HepG2 (cell line): ENCODE results near the gene ATG3. TPM values are rescaled to one million over a fixed set of nuclear protein-coding genes. Genes with fewer than 3 reads are reported as not detected.
"Not testable (repeated sequence)": the region's sequence is repeated elsewhere in the genome, so short reads cannot be mapped to it uniquely, and the experiment has no call there.

Experiments used
- ATAC-seq: fragments of 200-7000 bp; cut with Tn5 transposase; 3 replicates; pipeline ENCODE4 v1.9.1; 2020; ENCODE audit warnings: mild to moderate bottlenecking, moderate library complexity
- BruUV-seq: library from RNA; stranded (reverse); fragments of 400-500 nt; replicated peaks from 2 replicates; lab custom pipeline; 2021; lab: Mats Ljungman, UMichigan
- CTCF ChIA-PET: fragments of 300-600 bp; formaldehyde crosslinking; extraction: SDS; loops from one replicate; lab custom pipeline; 2021; ENCODE audit warnings: low total read pairs, inconsistent platforms, low intra/inter-chr PET ratio; lab: Yijun Ruan, JAX
- POLR2A ChIA-PET: fragments of 350-600 bp; sonication (Branson Sonifier 250); formaldehyde crosslinking; loops from one replicate; lab custom pipeline; 2020; ENCODE audit warnings: antibody characterized with exemption, inconsistent platforms; lab: Yijun Ruan, JAX
- DNase-seq: peaks from one replicate; pipeline ENCODE4 v3.0.0-alpha.2; 2015; ENCODE audit warnings: low spot score
- FAIRE-seq: peaks from 3 replicates; lab custom pipeline; 2011; peaks lifted over from hg19 to GRCh38; lab: Jason Lieb, UNC
- H2AFZ ChIP-seq: one replicate; pipeline ENCODE4 v1.6.1; 2011; ENCODE audit warnings: low read length, inconsistent platforms
- H3K27ac ChIP-seq: fragments of 300-600 bp; 3 replicates; pipeline ENCODE4 v1.8.0; 2011; ENCODE audit warnings: mixed run types, mild to moderate bottlenecking, mixed read lengths, low read length, inconsistent platforms; ENCODE audit not compliant: insufficient read depth; ENCODE audit errors: extremely low read length
- H3K27me3 ChIP-seq, 2 experiments: fragments of 200-600 bp in 1 of 2; 2 replicates in 1 of 2; 3 replicates in 1 of 2; pipeline versions ENCODE4 v1.6.0 to v1.8.0; 2011; ENCODE audit warnings: low read length in 2 of 2, mild to moderate bottlenecking in 2 of 2, moderate library complexity in 2 of 2, inconsistent platforms in 1 of 2; ENCODE audit not compliant: insufficient read depth in 2 of 2, control insufficient read depth in 1 of 2
- H3K36me3 ChIP-seq, 2 experiments: fragments of 200-600 bp in 1 of 2; replicated peaks in 1 of 2; 2 replicates in 1 of 2; 3 replicates in 1 of 2; pipeline versions ENCODE4 v1.5.1 to v1.8.0; 2011; ENCODE audit warnings: low read length in 2 of 2, inconsistent platforms in 1 of 2; ENCODE audit not compliant: insufficient read depth in 2 of 2, control insufficient read depth in 1 of 2
- H3K4me1 ChIP-seq: 2 replicates; pipeline ENCODE4 v1.5.1; 2012; ENCODE audit warnings: low read length, inconsistent platforms; ENCODE audit not compliant: insufficient read depth
- H3K4me2 ChIP-seq: 2 replicates; pipeline ENCODE4 v1.6.0; 2011; ENCODE audit warnings: low read depth, low read length, inconsistent platforms
- H3K4me3 ChIP-seq, 3 experiments: fragments of 200-600 bp in 1 of 3; sonication (generic), shearing (Covaris generic) in 1 of 3; replicated peaks in 1 of 3; 2 replicates each; pipeline ENCODE4 v1.5.1; 2011 to 2016; ENCODE audit warnings: low read length in 3 of 3, inconsistent platforms in 2 of 3, low read depth in 2 of 3, mild to moderate bottlenecking in 2 of 3, control low read depth in 1 of 3, mixed read lengths in 1 of 3; ENCODE audit not compliant: insufficient read depth in 1 of 3
- H3K79me2 ChIP-seq: one replicate; pipeline ENCODE4 v1.6.1; 2011; ENCODE audit warnings: low read length, inconsistent platforms; ENCODE audit not compliant: insufficient read depth
- H3K9ac ChIP-seq: 2 replicates; pipeline ENCODE4 v1.6.0; 2011; ENCODE audit warnings: mild to moderate bottlenecking, low read depth, low read length, inconsistent platforms; ENCODE audit not compliant: insufficient read depth
- H3K9me3 ChIP-seq: 2 replicates; pipeline ENCODE4 v1.5.1; 2012; ENCODE audit warnings: mild to moderate bottlenecking, low read length
- H4K20me1 ChIP-seq: 2 replicates; pipeline ENCODE4 v1.6.0; 2011; ENCODE audit warnings: inconsistent platforms, mild to moderate bottlenecking, low read length, moderate library complexity; ENCODE audit not compliant: insufficient read depth
- HDAC6 ChIP-seq: fragments of 200-600 bp; sonication (generic); IDR thresholded peaks from 2 replicates; pipeline ENCODE4 v1.7.0; 2017; ENCODE audit warnings: mild to moderate bottlenecking, antibody characterized with exemption, low read length, low read depth
- MEIS1 ChIP-seq: sonication (generic); formaldehyde crosslinking; IDR thresholded peaks from 2 replicates; pipeline ENCODE4 v1.9.0; 2021; ENCODE audit warnings: mild to moderate bottlenecking, missing genetic modification reagents, moderate library complexity, borderline replicate concordance
- MLXIP ChIP-seq: sonication (generic); formaldehyde crosslinking; IDR thresholded peaks from 2 replicates; pipeline ENCODE4 v1.9.0; 2021; ENCODE audit warnings: missing genetic modification reagents, borderline replicate concordance
- SIN3B ChIP-seq: fragments of 150-350 bp; IDR thresholded peaks from 2 replicates; pipeline ENCODE4 v1.6.1; 2014; ENCODE audit warnings: low read length
- ZNF446 ChIP-seq: sonication (generic); formaldehyde crosslinking; IDR thresholded peaks from 2 replicates; pipeline ENCODE4 v1.5.0; 2020; ENCODE audit warnings: mild to moderate bottlenecking, missing genetic modification reagents
- WGBS: methylation state at CpG from one replicate; pipeline ENCODE4 v1.1.6; 2017; ENCODE audit warnings: low lambda C conversion rate; 5-methylcytosine and 5-hydroxymethylcytosine counted together
- in situ Hi-C: cut with HindIII; loops from 2 replicates; pipeline ENCODE4 v1.10.0; 2017; ENCODE audit warnings: low pct_unique_long_range_greater_than_20kb; ENCODE audit not compliant: extremely low pct_ligation_motif_present
- intact Hi-C: fragments of 100-400 bp; cut with micrococcal nuclease; formaldehyde crosslinking; loops from one replicate; pipeline ENCODE4 v1.10.0; 2022; ENCODE audit not compliant: unreplicated experiment
- polyA plus RNA-seq, 8 experiments: library from polyadenylated mRNA; depleted of rRNA in 3 of 8; stranded (reverse) in 7 of 8; unstranded in 1 of 8; fragments of >200 nt; fragmentation: Illumina TruSeq in 4 of 8; extraction: Trizol in 4 of 8; gene quantifications; 2 replicates each; pipeline versions ENCODE4 v1.2.1 to v1.2.3, GENCODE V29; 2011 to 2016; ENCODE audit warnings: low read depth in 4 of 8, missing spikeins in 1 of 8, mixed read lengths in 1 of 8; ENCODE audit not compliant: insufficient read depth in 1 of 8
- total RNA-seq, 5 experiments: library from RNA; depleted of rRNA; stranded (reverse); fragments of >200 nt; fragmentation: Illumina TruSeq; extraction: Trizol; gene quantifications; 2 replicates each; pipeline ENCODE4 v1.2.3, GENCODE V29; 2016; ENCODE audit warnings: low read depth in 1 of 5

The ATG3 gene
- total and polyA plus RNA-seq, 2 of the 13 experiments (the other 11 are each of a cell fraction or from before 2014, with no cell fraction given), result 19.6 to 34.8 TPM

DNA sequence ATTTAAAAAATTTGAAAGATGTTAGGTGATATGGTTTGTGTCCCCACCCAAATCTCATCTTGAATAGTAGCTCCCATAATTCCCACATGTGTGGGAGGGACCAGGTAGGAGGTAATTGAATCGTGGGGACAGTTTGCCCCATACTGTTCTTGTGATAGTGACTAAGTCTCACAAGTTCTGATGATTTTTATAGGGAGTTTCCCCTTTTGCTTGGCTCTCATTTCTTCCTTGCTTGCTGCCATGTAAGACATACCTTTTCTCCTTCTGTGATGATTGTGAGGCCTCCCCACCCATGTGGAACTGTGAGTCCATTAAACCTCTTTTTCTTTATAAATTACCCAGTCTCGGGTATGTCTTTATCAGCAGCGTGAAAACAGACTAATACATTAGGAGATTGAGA lies 42.8 kb downstream of the ATG3 start:
- ATAC-seq, H3K4me3 ChIP-seq, H3K79me2 ChIP-seq, H2AFZ ChIP-seq, POLR2A ChIA-PET, FAIRE-seq, H3K4me1 ChIP-seq, H3K27me3 ChIP-seq, BruUV-seq, DNase-seq, H3K27ac ChIP-seq, H3K9me3 ChIP-seq, H3K9ac ChIP-seq, H3K4me2 ChIP-seq, H3K36me3 ChIP-seq, H4K20me1 ChIP-seq: not testable (repeated sequence)
- intact Hi-C loops (loop anchor here (1.0 kb wide), 4 partner anchors 192 to 408 kb away; no protein-coding TSS in a partner anchor), in situ Hi-C loops (loop anchor here (10.0 kb wide), 1 partner anchor 384 kb away; the partner anchor contains the start of gene GCSAM)
- 34% methylated on average over 3 of the region's 3 CpGs for WGBS
- CTCF ChIA-PET, result interaction anchor here (1.1 to 2.1 kb wide), 3 partner anchors 191 to 407 kb away, joined by 3 to 20 read pairs (median 5); no protein-coding TSS in a partner anchor

DNA sequence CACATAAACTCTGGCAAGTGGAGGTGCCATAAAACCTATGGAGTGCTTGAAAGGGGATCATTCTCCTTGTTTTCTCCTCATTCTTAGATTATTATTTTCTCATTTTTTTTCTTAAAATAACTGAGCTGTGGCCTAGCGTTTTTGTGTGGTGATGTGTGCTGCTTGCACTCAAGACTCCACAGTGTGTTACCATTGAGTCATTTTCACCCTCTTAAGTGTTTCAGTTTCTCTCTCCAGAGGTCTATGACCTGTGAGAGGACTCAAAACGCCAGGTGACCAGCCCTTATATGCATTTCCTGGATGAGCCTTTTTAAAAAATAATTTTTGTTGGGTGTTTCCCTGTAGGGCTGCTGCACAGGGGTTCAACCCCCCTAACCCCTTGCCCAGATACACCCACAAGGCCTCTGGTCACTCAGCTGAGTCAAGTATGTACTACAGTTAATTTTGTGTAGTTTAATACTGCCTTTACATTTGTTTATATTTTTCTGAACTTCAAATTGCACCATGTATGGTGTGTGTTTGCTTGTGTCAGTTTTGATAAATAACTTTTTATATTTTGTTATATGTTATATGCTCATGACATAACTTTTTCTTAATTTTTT lies 47.1 kb downstream of the ATG3 start:
- intact Hi-C loops, result no loop called here
- POLR2A ChIA-PET, result no interaction called here
- no TSS peak for BruUV-seq
- Histone ChIP-seq H3K4me2 (no peak overlapping the region), H3K36me3 (no peaks in the 10 kb centered on the region), H3K9me3 (no peaks in the 10 kb centered on the region; the same call in 1 of the 2 replicates), H3K4me3 (no peak overlapping the region), H4K20me1 (no peaks in the 10 kb centered on the region), H3K4me1 (no peaks in the 10 kb centered on the region), H3K79me2 (no peaks in the 10 kb centered on the region), H2AFZ (no peak overlapping the region), H3K9ac (no peak overlapping the region), H3K27ac (no peak overlapping the region), H3K27me3 (no peaks in the 10 kb centered on the region)
- WGBS, result 4% methylated on average over 2 of the region's 2 CpGs
- TF ChIP-seq SIN3B (no peak), MLXIP (CRISPR knock-in tag) (no peak), ZNF446 (no peak), MEIS1 (CRISPR knock-in tag) (no peak), HDAC6 (no peak)
- CTCF ChIA-PET, result no interaction called here
- ATAC-seq (no peak), DNase-seq (no peak), FAIRE-seq (no peak)
- in situ Hi-C loops, result loop anchor here (10.0 kb wide), 1 partner anchor 380 kb away; the partner anchor contains the start of gene GCSAM
